HL-60/S4 treated with retinoic acid at 250 ng/mL for 4 days and 3 days (cell line): ENCODE data around the gene GPSM3.

Source experiments
- in situ Hi-C: fragments of 300-500 bp; cut with MboI; formaldehyde crosslinking; loops from 2 replicates; pipeline ENCODE4 v1.7.0; 2022; ENCODE audit warnings: low sequenced_read_pairs

The GPSM3 gene

DNA sequence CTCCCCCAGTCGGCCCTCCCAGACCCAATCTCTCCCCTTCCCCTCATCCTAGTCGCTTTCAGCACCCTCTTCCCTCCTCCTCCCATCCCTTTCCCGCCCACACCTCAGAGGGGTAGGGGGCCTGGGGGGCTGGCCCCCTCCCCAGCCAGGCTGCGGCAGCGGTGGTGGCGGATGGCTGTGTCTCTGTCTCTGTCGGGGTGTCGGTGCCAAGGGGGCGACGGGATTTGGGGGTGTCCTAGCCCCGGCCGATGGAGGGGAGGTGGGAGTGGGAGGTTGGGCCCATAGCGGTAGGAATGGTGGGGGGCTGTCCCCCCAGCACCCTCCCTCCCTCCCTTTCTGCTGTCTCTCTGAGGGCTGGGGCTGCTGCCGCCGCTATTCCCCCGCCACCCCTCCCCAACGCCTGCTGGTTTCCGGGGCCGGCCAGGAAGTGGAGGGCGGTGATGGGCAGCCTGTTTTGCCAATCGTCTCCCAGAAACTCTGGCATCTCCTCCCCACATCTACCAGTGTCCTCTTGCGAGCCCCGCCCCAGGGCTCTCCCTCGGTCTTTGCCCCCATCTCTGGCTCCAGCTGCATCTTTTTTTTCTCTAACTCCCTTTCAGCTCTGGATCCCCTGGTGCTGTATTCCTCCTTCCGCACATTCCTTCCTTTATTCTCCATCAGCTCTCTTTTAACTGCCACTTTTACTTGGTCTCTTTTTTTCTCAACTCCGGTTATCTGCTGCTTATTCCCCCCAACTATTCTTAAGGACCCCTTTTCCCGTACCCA lies 16.6 kb downstream of the GPSM3 start, which contains the start of gene AGPAT1:
TSS of gene AGPAT1 (minus strand) at position 374 of the 765 bp plus-strand sequence. CDS start 4,588 bp downstream, outside the sequence.
- in situ Hi-C loops: no loop called here

DNA sequence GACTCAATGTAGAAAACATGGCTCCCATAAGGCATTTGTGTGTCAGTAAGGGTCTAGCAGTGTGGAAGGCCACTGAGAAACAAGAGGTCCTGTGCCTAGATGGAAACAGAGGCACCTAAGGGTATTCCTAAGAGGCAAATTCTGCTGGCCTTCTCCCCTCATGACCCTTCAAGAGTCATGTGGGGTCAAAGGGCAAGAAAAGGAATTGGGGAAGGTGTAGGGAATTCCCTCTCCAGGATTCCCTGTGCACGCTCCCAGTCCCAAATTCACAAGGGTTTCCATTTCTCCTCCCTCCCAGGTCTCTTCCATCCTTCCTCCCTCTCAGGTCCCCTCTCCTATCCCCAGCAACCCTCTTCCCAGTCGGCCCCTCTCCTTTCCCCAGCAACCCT lies 17.1 kb downstream of the GPSM3 start:
- in situ Hi-C loops: no loop called here

DNA sequence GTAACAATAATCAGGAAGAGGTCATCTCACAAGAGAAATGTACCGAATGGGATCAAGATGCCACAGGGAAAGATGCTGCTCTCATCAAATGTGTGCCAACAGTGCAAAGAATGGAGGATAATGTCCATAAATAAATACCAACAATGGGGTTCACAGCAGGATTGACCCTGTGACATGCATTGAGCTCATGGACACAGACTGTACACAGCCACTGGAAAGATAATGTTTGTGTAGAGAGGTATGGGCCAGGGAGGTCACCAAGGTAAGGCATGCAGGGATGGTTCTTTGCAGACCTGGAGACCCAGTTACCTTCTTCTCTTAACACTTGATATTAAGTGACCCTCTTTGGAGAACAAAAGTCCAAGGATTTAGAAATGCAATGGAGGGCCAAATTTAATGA lies 18.0 kb downstream of the GPSM3 start:
- in situ Hi-C loops: no loop called here

DNA sequence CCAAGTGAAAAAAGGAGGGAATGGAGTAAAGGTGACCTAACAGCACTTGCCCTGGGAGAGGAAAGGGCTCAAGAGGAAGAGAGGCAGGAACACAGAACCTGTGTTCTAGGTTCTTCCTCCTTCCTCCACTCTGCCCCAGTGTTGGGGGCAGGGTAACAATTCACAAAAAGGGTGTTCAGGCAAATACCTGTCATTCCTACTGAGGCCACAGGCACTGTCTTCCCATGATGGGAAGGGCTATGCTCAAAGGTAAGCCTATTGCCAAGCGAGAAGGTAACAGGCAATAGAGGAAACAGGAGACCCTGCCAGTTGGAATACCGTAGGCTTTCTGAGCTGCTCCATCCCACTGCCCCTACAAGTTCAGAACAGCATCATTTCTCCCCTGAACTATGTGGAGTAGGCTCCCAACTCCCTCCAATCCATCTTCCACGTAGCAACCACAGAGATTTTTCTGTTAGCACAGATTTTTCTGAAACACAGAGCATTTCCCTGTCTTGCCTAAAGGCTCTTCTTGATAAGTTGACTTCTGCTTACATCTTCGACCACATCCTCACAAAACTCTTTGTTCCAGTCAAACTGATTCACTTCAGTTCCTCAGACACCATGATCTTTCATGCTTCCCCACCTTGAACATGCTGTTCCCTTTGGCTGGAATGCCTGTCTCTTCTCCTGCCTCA lies 19.3 kb downstream of the GPSM3 start:
- in situ Hi-C loops: no loop called here

DNA sequence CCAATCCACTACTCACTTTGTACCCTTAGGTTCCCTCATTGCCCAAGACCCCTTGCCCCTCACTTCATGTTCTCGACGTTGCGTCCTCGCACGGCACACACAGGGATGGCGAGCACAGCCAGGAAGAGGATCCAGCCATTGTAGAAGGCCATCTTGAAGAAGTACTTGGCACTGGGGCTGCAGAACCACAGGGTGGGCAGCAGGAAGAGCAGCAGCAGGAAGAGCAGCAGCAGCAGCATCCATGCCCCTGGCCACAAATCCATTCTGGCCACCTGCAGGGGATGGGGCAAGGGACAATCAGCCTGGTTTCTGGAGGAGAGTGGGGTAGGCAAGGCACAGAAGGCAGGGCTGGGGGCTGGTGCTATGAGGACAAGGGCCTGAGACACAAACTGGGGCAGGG lies 21.2 kb downstream of the GPSM3 start:
- in situ Hi-C loops: no loop called here

DNA sequence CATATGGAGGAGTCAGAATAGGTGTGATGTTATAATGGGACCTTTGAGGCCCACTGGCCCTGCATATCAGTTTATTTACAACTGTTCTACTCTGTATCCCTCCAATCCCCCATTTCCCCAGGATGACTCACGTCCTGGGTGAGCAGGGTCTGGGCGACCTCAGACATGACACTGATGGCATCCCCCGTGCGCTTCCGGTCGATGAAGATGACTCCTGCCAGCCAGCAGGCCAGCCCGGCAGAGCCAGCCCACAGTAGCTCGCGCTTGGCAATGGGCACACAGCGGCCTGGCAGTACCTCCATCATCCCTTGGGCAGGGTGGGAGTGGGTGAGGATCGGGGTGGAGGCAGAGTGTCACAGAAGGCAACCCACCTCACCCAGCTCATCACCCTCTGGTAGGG lies 22.1 kb downstream of the GPSM3 start:
- in situ Hi-C loops: no loop called here

DNA sequence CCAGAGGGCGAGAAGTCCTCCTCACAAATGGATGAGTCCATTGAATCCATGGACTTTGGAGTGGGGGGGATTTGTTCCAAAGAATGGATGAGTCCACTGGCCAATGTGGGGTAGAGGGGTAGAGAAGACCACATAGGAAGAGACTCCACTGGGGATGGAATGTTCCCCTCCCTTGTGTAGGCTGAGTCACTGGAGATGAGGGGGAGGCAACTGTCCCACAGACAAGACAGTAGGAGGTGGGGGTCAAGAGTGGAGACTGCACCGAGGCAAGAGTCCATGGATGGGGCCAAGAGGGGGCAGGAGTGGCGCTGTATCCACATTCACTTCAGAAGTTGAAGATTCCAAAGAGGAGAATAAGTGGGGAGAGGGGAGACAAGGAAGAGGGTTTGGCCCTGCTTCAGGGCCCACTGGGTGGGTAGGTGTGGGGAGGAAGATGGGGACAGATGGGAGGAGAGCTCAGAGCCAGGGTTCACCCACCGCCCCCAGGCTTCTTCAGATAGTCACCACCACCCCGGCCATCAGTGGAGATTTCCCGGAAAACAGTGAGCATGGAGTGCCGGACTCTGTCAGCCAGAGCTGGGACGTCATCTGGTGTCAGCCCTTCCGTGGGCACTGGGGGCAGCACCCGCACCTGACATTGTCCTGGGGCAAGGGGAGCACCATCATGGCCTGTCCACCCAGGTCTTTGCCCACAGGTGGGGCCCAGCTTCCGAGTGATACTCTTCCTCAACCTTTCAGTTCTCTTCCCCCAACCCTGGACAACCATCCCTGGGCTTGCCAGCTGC lies 23.4 kb downstream of the GPSM3 start:
- in situ Hi-C loops: no loop called here

DNA sequence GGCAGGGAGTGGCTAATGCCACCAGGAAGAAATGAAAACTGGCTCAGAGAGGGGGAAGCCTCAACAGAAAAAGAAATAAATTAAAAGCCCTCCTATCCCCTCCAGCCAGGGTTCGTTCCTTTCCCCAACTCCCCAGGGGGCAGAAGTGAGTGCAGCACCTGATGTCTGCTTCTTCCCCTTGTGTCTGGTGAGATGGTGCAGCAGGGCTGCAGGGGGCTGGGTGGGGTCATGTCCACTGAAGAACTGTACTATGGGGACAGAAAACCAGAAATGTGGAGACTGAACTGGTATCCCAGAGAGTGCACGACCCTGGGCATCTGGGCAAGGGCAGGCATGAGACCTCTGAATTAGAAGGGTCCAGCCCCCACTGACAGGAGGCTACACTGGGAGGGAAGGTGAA lies 24.1 kb downstream of the GPSM3 start:
- in situ Hi-C loops: no loop called here

DNA sequence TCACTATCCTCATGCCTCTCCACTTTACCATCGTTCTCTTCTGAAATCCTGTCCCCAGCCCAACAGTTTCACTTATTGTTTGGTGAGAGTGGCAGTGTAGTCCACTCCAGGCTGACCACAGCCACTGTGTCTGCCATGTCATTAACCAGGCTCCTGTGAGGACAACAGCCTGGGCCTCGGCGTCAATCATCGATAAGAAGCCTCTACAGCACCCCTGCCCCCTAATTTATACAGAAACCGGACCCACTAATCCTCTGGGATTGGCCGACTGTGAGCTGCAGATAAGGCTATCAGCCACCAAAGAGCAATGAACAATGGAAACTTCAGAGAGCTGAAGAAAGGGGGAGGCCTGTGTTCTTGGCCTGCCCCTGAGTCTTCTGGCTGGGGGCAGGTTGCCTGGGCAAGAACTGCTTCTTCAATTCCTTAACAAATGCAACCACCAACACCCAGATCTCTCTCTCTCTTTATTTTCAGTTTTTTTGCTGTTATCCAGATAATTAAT lies 24.6 kb downstream of the GPSM3 start:
- in situ Hi-C loops: no loop called here

DNA sequence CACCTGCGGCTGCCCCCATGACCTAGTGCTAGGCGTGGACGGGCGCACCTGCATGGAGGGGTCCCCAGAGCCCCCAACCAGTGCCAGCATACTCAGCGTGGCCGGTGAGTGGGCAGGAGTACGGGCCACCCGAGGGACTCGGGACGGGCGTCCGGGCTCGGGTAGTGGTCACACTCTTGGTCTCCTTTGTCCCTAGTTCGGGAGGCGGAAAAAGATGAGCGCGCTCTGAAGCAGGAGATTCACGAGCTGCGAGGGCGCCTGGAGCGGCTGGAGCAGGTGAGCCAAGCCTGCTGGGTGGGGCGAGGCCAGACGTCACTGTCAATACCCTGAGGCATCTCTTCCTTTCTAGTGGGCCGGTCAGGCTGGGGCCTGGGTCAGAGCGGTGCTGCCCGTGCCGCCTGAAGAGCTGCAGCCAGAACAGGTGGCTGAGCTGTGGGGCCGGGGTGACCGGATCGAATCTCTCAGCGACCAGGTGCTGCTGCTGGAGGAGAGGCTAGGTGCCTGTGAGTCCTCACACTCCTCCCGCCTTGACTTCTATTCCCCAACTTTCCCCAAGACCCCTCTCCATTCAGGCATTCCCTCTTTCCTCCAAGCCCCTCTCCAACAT lies 25.2 kb downstream of the GPSM3 start:
- in situ Hi-C loops: no loop called here

DNA sequence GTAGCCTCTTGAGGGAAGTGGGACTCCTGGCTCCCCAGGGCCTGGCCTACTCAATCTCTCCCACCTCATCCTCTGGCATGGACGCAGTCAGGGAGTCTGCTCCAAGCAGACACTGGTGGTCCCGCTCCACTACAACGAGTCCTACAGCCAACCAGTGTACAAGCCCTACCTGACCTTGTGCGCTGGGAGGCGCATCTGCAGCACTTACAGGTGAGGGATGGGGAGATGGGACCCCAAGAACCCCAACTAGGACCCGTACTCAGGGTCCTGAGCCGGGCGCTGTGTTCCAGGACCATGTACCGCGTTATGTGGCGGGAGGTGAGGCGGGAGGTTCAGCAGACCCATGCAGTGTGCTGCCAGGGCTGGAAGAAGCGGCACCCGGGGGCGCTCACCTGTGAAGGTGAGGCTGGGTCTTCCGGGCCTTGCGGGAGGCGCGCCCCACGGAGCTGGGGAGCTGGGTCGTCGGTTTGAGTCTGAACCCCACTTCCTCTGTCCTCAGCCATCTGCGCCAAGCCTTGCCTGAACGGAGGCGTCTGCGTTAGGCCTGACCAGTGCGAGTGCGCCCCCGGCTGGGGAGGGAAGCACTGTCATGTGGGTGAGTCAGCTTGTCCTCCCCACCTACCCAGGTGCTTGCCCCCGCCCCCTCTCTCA lies 25.9 kb downstream of the GPSM3 start:
- in situ Hi-C loops: no loop called here

DNA sequence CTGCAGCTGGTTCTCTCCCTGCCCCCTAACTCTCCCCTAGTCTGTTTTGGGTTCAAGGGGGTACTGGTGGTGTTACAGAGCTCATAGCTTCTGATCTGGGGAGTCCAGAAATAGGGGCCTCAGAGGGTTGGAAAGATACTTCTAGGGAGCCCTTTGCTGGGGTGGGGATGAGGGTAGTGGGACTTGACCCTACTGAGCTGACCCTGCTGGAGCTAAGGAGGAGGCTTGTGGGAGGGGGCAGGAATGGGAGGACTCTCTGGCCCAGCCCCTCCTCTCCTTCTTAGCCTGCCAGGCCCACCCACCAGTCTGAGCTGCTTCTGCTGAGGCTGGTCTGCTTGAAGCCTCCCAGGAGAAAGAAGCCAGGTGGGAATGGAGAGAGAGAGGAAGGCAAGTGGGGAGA lies 28.1 kb downstream of the GPSM3 start, which contains the start of gene EGFL8:
TSS of gene EGFL8 (plus strand) at position 301 of the 400 bp plus-strand sequence. CDS start 1,571 bp downstream, outside the sequence.
- in situ Hi-C loops: no loop called here

DNA sequence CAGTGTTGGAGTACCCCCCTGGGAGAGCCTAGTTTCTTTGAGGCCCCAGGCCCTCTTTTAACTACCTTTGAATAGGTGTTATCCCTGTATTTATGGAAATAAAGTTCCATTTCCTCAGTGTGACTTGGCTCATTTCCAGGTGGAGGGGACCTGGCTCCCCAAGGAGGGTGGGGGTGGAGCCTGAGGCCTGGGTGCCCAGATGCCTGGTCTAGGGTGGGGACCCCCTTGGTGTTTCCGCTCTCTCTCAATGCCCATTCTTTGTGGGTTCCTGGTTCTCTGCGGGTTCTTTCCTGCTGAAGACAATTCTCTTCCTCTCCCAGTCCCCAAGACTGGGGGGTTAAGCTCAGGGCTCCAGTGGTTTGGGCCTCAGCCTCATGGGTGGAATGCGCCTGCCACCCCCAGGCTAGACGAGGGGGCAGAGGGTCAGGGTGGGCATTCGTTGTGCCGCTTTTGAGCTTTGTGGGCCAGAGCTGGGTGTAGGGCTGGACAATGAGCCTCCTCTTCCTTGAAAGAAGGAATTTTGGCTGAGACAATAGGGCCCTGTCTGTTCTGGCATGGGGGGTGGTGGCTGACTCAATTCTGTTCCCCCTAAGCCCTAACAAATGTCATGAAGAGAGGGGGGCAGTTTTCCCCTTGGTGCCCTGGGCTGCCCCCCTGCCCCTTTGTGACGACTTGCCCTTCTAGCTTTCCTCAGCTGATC lies 28.7 kb downstream of the GPSM3 start:
- in situ Hi-C loops: no loop called here

DNA sequence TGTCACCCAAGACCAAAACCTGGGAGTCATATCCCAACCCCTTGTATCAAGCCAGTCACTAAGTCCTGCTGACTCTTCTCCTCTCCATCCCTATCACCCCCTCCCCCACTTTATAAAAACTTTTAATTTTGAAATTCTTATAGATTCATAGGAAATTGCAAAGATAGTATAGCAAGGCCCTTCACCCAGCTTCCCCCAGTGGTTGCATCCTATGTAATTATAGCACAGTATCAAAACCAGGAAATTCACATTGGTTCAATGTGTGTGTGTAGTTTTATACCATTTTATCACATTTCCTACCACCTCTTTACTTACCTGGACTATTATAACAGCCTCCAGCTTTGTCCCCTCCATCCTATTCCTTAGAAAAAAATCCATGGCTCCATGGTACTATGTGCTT lies 34.4 kb downstream of the GPSM3 start:
- in situ Hi-C loops: no loop called here

DNA sequence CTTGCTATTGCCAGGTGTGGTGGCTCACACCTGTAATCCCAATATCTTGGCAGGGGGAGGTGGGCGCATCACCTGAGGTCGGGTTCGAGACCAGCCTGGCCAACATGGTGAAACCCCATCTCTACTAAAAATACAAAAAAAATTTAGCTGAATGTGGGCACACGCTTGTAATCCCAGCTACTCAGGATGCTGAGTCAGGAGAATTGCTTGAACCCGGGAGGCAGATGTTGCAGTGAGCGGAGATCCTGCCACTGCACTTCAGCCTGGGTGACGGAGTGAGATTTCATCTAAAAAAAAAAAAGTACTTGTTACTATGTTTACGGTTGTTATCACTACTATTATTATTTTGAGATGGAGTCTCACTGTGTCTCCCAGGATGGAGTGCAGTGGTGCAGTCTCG lies 35.6 kb downstream of the GPSM3 start:
- in situ Hi-C loops: no loop called here

DNA sequence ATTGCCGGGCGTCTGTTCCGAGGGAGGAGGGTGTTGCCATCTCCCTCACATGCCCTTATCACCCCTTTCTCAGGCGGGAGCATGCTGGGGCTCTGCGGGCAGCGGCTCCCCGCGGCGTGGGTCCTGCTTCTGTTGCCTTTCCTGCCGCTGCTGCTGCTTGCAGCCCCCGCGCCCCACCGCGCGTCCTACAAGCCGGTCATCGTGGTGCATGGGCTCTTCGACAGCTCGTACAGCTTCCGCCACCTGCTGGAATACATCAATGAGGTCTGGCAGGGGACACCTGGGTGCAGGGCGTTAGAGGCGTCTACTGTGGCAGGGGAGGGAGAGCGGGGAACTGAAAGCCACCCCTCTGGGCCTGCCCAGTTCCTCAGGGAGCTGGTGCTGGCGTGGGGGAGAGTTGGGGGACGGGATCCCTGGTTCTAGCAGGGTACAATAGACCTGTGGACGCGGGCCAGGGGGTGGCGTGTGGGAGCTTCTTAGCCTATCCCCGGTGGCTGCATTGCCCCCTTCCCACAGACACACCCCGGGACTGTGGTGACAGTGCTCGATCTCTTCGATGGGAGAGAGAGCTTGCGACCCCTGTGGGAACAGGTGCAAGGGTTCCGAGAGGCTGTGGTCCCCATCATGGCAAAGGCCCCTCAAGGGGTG lies 37.8 kb downstream of the GPSM3 start:
- in situ Hi-C loops: no loop called here

DNA sequence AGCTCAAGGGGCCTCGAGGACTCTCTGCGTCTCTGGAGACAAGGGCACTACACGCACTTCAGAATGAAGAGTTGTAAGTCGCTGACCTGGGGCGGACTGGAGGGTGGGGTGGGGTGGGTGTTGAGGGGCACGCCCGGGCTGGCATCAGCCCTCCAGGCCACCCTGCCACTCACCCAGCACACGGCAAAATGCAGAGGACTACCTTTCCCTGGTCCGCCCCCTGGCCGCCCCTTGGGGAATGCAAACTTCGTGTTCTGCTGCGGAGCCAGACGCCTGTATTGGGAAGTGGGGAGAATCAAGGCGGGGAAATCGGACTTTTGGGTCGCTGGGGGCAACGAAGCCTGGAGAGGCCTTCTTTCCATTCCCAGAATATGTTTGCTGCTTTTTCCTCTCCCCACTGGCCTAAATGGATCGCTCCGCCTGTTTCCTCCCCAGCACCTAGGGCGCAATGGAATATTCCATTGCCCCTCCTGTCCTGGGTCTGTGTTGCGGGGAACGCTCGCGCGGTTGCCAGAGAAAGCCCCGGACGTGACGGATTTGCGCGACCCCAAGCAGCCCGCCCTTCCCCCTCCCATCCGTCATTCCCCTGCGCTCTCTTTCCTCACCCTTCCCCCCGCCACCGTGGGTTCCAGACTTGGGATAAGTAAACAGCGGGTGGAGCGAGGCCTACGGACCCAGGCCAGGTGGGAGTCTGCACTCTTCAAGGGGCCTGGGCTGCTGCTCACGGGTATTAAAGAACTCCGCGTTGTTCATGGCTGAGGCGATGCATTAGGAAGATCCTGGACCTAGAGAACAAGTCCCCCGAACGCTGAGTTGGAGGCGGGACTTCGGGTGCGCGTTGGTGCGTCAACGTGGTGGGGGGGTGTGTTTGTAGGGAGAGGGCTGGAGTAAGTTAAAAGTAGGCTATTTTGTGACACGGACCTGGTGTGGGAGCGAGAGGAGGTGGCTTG lies 38.6 kb downstream of the GPSM3 start, which contains the start of gene PPT2:
TSS of gene PPT2 (plus strand) at position 578 of the 950 bp plus-strand sequence. CDS start 454 bp downstream, outside the sequence.
- in situ Hi-C loops: no loop called here
